GM19099 (cell line): Measurements from ENCODE around the gene FSIP1.
A peak's percentile ranks its signal among the peaks of the same experiment; 100 is the strongest.

ENCODE experiments used
- POLR2A ChIP-seq: IDR thresholded peaks from 3 replicates; pipeline ENCODE4 v1.6.1; 2011; ENCODE audit warnings: low read depth; ENCODE audit not compliant: insufficient read length; ENCODE audit errors: extremely low read depth

FSIP1 gene

GRCh38 chr15:39797407-39797806 lies 14.8 kb upstream of the FSIP1 start:
- no peak for TF ChIP-seq POLR2A

GRCh38 chr15:39796601-39797000 lies 14.0 kb upstream of the FSIP1 start:
- no peak for TF ChIP-seq POLR2A

GRCh38 chr15:39795486-39795885 lies 12.8 kb upstream of the FSIP1 start:
- no peak for TF ChIP-seq POLR2A

DNA sequence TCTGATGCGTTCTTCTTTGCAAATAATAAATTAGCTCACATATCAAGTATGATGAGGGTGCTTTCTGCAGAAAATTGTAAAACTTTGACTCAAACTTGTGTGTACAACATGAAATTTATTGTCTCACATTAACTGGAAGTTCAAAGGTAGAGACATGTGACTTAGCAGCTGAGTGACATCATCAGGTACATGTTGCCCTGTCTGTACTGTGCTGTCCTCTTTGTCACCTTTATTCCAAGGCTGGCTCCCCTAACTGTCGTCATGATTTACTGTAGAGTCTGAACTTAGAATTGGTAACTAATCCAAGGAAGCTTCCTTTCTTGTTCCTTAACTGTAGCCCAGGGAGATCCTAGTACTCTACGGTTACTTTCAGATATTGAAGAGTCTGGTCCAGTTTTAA lies 12.3 kb upstream of the FSIP1 start:
- no peak for TF ChIP-seq POLR2A

GRCh38 chr15:39793923-39794322 lies 11.3 kb upstream of the FSIP1 start:
- TF ChIP-seq POLR2A: no peak

GRCh38 chr15:39792844-39793335 lies 10.2 kb upstream of the FSIP1 start:
- no peak for TF ChIP-seq POLR2A

- no peak for TF ChIP-seq POLR2A
Measured at GRCh38 chr15:39792025-39792843, 9.6 kb upstream of the FSIP1 start.

- TF ChIP-seq POLR2A: no peak
Measured at GRCh38 chr15:39789736-39790135, 7.1 kb upstream of the FSIP1 start.

DNA sequence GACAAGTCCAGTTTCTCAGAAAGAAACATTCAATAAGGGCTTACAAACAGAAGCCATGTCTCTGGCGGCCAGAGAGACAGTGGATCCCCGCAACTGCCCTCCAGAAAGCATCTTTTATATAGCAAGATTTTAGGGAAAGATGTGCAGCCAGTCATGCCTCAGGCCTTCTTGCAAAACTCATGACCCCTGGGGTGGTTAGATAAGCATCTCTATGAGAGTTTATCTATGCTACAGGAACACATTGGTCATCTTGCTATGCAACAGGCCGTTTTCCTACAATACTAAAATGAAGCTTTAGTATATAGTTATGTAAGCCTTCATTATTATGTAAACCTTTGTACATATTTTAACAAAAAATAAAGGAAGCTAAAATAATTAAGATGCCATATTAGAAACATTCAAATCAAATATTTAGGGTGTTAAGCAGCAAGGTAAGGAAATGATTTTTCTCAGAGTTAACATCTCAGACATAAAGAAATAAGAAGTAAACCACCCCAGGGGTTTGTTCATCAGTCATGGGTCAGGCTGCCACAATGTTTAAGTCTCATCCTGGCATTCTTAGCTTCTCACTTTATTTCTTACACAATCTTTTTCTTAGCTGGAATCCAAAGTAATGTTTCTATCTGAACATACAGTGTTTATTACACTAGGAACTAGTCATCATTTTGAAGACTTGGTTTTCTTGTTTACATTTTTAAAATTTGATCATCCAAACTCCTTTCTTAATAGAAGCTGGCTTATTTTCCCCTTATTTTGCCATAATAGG lies 6.3 kb upstream of the FSIP1 start:
- TF ChIP-seq POLR2A: no peak

DNA sequence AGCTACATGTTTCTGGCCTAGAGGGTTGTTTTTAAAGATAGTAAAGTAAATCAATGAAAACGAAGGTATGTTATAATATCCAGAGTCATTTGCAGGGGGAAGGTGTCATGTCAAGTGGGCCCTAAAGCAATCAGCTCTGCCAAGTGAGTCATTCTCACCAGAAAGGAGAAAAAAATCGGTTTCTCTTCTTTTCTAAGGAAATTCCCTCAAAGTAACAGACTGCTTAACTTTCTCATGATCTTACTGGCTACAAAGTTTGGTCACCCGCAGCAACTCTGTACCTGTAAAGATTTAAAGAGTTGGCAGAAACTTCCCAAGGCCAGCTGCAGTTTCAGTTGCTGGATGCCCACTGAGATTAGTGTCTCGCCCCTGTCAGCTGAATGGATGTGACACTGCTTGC lies 5.5 kb upstream of the FSIP1 start:
- no peak for TF ChIP-seq POLR2A

DNA sequence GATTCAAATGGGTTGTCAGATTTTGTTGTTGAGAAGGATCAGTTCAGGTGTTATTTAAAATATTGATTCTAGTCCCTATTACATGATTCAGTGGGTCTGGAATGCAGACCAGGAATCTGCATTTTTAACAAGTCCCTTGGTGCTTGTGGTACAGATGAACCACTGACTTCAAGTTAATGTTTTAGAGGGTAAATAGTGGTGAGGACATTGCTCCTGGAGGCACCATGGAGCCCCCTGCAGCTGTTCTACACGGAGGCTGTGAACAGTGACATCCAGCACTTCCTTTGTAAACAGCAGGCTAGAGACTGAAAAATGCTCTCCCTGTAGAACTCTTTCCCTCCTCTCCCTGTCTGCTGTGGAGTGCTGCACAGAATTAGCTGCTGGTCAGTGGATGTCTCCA lies 4.8 kb upstream of the FSIP1 start:
- TF ChIP-seq POLR2A: no peak

DNA sequence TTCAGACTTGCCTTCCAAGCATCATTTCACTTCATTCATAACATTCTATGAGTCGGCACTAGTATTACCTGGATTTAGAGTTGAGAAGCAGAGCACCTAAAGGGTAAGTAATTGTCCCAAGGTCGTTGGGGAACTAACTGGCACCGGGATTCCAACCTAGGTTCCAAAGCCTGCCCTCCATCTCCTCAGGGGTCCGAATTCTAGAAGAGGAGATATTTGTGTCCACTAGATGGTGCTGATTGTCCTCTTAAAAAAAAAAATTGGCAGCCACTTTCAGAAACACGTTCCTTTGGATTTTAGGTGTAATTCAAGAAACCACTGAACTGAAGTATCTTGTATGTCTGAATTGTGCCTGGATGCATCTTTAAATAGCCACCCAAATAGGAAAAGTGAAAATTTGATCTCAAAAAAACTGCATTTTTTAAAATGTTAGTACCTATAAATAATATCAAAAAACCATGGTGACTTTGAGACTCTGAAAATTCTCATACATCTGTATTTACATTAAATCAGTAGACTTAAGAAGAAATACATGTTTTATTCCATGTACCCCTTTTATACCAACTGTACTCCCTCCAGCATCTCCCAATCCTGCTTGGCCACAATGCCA lies 3.9 kb upstream of the FSIP1 start:
- peak; percentile 29 for TF ChIP-seq POLR2A

DNA sequence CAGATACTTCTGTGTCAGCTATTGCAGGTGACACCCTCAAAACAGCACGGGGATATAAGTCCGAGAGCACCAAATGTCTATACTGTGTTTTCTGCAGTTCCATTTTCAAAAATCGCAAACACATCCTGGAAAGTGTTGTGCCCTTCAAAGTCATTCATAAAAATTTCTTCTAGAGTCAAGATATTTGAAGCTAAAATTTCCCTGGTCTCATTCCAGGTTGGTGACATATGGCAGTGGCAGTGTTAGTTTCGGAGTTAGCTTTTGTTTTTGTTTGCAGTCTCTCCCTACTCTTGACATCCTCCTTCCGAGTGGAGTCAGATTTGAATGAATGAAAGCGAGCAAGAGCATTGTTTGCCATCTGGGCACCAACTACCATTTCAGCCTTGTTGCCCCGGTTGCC lies 3.2 kb upstream of the FSIP1 start:
- TF ChIP-seq POLR2A: no peak

GRCh38 chr15:39785139-39785538 lies 2.5 kb upstream of the FSIP1 start:
- no peak for TF ChIP-seq POLR2A

- TF ChIP-seq POLR2A: no peak
Measured at GRCh38 chr15:39784638-39785037, 2.0 kb upstream of the FSIP1 start.

- no peak for TF ChIP-seq POLR2A
Measured at GRCh38 chr15:39784125-39784524, 1.5 kb upstream of the FSIP1 start.
